HG02938 (cell line): ENCODE measurements around the gene NDUFAF5.

ENCODE experiments used
- ATAC-seq: cut with Tn5 transposase; IDR thresholded peaks from one replicate; pipeline ENCODE4 v1.9.1; 2021; ENCODE audit warnings: mild to moderate bottlenecking, moderate library complexity; ENCODE audit not compliant: unreplicated experiment

The NDUFAF5 gene

DNA sequence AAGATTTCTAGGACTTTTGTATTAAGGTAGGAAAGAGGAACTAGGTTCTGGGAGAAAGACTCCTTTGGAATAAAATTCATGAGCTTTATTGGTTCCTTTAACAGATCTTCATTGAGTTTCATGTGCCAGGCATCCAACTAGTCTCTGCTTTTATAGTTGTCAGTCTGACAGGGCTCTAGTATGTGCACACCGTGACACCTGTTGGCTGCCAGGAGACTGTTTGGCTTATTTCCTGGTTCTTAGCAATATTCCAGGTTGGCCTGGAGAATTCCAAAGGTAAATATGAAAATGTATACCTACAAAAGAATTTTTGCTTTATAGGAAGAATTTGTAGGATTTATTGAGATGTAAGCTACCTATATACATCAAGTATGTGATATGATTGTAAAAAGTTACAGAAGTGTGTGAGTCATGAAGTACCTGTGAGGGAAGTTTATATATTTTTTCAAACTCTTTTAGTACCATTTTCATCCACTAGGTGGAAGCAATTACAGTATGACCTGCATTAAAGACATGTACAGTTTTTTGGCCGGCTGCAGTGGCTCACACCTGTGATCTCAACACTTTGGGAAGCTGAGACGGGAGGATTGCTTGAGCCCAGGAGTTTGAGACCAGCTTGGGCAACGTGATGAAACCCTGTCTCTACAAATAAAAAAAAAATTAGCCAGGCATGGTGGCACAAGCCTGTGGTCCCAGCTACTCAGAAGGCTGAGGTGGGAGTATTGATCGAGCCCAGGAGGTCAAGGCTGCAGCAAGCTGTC lies 35.2 kb downstream of the NDUFAF5 start:
- peak; percentile 77 for ATAC-seq

DNA sequence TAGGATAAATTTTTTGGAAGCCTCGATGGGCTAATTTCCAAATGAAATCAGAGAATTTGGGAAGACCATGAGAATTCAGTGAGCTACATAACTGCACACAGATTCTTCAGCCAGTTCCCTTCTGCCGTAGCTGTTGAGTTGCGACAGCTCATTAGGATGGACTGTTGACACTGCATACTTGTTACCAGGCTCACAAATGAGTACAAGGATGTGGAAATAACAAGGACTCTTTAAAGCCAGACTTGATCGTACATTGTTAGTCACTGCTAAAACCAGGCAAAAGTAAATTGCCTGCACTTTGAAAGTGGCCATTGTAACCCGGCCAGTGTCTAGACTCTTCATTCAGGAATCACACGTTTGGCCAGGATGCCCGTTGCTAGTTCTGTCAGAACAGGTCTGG lies 37.0 kb downstream of the NDUFAF5 start:
- ATAC-seq, result no peak

DNA sequence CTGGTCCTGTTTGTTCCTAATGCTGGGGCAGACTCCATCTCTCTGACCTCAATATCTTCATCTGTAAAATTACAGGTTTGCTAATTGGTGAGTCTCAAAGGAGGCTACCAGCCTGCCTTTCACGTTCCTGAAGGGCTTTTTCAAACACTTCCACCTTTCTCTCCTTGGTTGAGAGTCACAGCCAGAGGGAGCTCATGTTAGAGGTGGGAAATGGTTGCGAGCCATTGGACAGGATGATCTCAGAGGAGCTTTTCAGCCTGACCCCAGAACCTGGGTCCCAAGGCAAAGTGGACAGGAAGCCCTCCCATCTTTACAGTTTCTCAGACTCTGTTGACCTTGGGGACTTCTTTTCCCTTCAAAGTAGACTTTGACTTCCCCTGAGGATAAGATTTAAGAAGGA lies 37.6 kb downstream of the NDUFAF5 start:
- ATAC-seq, result no peak

DNA sequence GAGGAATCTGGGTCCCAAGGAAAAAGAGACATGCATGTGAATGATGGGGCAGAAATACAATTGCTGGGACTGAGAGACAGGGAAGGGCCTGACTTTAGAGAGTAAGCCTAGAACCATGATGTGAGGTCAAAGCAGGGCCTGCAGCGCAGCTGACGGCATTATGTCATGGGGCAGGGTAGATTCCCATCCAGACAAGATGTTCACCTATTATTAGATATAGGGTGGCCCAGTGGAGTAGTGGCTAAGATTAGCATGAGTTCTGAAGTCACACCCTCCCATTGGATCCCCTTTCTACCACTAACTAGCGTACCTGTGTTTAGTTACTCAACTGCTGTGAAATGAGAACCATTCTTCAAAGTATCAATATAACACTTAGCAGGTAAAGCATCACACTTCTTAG lies 39.6 kb downstream of the NDUFAF5 start:
- ATAC-seq, result no peak

DNA sequence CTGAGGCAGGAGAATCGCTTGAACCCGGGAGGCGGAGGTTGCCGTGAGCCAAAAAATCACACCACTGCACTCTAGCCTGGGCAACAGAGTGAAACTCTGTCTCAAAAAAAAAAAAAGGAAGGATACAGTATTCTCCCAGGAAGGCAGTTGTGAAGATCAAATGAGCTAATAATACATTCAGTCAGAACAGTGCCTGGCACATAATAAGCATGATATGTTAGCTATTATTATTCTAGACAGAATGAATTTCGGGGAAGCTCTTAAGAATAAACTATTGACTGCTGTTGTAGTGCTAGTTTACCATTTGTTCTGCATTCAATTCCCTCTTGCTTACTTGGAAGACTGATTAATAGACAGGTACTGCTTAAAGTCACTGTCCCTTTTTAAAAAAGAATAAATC lies 40.6 kb downstream of the NDUFAF5 start:
- ATAC-seq, result no peak

DNA sequence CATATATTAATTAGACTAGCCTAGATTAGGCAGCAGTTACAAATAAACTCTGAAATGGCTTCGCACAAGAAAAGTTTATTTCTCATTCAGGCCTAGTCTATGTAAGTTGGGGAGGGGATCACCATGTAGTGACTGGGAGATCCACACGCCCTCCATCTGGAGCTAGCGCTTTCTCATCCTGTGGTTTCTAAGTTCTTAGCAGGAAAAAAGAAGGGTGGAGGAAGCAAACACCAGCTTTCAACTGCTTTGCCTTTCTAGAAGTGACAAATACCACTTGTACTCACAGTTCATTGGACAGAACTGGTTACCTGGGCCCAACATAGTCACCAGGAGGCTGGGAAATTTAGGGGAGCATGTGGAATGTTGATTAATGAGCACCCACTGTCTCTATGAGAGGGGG lies 46.6 kb downstream of the NDUFAF5 start:
- ATAC-seq, result no peak

DNA sequence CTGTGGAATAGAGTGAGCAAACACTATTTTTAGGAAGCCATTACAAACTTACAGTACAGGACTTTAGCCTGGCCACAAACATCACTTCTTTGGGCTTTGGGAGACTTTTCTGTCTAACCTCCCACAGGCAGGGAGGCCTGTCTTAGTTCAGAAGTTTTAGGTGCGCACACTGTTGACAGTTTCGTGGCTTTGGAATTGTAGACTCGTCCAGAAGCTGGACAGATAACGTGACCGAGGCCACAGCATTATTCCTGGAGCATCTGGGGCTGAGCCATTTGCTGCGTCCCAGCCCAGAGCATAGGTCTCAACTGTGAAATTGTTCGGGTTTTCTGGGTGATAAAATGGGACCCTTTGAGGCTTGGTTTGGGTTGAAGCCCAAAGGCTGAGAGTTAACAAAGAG lies 53.8 kb downstream of the NDUFAF5 start:
- ATAC-seq, result no peak

DNA sequence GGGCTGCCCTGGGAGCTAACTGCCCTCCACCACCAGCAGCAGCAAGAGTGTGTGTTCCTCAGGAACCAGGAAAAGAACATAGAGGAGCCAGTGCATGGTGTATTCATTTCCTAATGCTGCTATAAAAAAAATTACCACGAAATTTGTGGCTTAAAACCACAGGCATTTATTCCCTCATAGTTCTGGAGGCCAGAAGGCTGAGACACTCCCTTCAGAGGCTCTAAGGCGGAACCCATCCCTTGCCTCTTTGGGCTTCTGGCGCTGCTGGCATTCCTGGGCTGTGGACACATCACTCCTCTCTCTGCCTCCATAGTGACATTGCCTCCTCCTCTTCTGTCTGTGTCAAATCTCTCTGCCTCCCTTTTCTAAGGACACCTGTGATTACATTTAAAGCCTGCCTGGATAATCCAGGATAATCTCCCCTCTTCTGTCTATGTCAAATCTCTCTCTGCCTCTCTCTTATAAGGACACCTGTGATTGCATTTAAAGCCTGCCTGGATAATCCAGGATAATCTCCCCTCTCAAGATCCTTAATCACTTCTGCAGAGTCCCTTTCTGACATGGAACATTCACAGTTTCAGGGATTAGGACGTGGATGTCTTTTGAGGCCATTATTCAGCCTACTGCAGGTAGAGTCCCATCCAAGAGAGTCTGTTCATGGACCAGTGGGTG lies 54.7 kb downstream of the NDUFAF5 start:
- ATAC-seq, result no peak

DNA sequence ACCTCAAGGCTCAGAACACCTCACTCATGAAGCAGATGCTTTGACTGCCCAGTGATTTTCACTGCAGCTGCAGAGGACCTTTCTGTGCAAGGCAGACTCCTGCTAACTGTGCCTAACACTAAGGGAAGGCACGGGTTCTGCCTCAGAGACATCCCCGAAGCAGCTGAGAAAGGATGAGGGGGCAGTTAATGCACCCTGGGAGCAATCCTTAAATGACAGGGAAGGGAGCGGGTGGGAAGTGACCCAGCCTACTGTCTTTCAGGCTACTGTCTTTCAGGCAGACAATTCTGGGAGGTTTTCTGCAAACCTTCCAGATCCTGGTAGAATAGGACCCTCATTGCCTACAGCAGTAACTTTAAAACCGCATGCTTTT lies 55.3 kb downstream of the NDUFAF5 start:
- ATAC-seq, result no peak

DNA sequence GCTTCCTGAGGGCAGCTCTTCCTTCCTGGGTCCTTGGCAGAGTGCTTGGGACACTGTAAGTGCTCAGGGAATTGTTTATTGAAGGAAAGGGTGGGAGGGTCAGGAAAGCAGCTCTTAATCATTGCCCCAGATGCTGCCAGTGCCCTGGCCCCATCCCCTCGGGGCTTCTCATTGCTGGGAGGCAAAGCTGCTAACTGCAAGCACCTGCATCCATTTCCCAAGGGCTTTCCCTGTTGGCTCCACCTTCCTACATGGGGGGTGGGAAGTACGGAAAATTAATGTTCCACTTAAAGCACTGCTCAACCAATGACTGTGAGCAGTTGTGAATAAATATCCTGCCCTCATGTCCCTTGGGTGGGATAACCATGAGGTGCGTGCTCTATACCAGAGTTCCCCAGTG lies 56.4 kb downstream of the NDUFAF5 start:
- no peak for ATAC-seq

DNA sequence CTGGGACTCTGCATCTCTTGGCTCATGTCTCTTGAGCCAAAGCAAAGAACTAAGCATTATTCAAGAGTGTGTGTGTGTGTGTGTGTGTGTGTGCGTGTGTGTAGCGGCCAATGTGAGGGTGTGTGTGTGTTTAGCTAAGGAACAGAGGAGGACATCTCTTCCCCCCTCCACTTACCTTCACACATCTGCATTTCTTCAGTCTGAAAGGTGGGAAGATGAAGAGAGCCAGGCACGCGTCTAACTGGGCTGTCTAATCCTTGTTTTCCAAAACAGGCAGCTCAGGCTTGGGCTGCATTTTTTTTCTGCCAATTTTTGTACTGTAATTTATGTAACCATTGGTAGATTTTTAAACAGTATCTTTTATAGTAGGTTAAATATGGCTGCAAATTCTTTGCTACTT lies 59.5 kb downstream of the NDUFAF5 start:
- no peak for ATAC-seq

DNA sequence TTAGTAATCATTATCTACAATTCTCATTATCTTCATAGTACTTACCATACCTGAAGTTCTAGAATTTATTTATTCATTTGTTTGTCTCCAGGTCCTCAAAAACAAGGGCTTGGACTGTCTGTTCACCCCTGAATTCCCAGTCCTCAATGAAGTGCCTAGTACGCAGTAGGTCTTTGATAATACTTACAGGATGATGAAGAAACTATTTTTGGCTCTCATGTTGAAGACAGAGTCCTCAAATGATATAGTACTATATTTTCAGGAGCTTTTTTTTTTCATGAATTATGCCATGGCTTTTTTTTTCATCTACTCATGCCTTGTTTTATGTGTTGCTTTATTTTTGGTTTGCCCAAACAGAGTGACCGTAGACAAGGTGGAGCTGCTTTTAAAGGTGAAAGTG lies 66.5 kb downstream of the NDUFAF5 start:
- ATAC-seq, result no peak

DNA sequence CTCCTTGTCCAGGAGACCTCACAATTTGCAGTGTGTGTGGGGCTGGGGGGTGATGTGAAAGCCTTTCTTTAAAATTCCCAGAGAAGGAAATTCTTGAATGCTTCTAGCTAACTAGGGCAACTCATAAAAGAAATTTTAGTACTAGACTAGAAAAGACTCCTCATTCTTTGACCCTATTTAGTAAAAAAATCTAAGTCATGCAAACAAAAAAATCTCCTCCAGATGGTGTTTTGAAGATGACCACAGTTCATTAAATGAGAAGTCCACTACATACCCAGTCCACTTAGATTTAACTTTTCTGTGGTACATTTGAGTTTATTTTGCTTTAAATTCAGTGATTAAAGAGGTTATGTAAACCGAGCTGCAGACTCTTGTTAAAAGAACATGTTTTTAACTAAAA lies 67.5 kb downstream of the NDUFAF5 start:
- ATAC-seq, result no peak

DNA sequence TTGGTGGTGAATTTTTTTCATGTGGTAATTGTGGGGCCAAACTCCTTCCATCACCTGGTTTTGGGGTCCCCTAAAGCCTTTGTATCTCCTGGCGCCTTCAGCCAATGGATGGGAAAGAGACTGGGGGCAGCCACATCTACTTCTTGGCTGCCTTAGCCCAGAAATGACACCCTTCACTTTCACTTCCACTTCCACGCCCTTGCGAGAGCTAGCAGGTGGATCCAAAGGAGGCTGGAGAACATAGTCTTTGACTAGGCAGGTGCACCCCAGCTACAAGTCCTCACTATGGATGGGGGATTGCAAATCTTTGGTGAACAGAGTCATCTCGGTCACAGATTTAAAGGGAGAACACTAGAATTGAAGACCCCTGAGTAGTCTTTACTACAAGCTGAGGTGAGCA lies 70.8 kb downstream of the NDUFAF5 start:
- no peak for ATAC-seq

DNA sequence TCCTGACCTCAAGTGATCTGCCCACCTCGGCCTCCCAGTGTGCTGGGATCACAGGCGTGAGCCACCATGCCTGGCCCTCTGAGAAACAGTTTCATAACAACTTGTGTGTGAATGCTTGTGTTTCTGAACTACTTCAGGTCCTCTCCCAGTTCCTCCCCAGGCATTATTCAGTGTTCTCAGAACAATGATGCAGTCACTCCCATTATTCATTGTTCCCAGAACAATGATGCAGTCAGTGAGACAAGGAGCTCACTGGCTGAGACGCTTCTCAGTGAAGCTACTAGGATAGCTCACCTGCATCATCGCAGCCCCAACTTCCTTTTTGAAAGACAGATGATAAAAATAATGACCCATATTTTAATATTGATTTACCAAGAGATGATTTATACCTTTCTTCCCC lies 71.5 kb downstream of the NDUFAF5 start:
- ATAC-seq, result no peak

DNA sequence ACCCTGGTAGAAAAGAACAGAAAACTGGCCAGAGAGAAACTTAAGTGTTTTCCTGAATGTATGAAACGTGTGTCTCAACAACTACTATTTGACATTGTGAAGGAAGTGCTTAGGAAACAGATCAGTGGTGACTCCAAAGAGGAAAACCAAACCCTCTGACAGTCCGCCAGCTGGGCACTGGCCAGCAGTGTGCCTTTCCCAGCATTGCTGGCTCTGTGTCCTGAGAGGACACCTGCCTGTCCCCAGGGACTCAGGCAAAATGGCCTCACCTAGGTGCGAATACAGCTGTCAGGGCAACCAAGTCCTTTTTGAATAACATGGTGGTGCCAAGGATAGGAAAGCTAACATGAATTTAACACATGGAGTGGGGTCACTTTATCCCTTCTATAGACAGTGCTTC lies 72.5 kb downstream of the NDUFAF5 start:
- ATAC-seq, result no peak

DNA sequence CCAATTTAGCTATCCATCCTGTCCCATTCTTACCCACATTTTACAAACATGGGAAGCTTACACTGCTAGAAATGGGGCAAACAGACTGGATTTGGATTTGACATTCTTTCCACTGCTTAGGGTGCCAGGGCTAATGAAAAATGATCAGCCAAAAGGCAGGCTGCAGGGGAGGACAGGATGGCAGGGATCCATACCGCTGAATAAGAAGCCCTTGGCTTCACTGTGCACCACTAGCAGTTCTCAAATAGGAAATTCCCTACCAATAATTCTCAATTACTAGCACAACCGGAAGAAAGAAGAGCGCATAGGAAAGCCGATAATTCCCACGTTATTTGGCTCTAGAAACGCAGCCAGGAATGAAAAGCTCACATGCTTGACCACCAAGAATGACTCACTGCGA lies 73.1 kb downstream of the NDUFAF5 start:
- ATAC-seq, result no peak

DNA sequence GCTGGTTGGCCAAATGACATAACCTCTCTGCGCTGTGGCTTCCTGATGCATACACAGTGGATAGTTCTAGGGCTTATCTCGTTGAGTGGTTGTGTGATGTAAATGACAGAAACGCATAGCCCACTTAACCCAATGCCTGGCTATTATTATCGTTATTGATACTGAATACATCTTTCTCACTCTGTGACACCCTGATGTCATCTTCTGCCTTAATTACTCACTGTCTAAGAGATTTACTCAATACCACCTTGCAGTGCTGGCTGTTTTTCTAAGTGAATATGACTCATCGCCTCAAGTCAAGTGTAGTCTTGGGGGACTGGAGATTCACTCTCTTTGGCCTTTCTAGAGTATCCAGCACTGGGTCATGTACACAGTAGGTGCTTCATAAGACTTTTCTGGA lies 73.6 kb downstream of the NDUFAF5 start:
- ATAC-seq, result no peak

DNA sequence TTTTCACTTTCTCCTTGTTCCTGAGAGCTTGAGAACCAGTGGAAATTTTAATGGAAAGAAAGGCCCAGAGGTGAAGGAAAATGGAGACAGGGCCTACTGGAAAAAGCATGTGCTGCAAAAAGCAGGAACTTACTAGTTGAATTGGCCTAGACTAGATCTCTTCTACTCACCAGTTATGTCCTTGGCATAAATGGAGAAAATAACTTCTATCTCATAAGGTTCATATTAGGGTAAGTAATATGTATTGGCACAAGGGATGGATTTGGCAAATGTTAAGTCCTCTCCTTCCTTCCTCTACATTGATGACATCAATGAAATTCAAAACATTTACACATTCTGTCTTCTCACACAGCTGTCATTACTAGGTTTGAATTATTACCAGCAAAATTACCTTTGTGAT lies 74.0 kb downstream of the NDUFAF5 start:
- no peak for ATAC-seq

DNA sequence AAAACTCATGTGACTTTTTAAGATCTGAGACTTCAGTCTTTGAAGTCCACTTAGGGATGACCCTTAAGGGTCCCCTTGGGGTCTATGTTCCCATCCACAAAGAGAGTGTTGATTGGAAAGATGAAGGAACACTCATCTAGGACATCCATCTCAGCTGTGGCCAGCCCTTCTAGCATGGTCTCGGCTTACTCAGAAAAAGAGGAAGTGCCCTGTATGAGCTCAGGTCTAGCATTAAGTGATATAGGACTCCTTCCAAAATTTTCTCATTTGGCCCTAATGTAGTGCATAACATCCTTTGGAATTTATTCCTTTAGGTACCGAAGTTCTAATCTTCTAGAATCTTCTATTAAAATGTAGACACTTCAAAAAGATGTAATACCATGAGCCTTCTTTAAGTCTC lies 77.4 kb downstream of the NDUFAF5 start:
- ATAC-seq, result no peak

DNA sequence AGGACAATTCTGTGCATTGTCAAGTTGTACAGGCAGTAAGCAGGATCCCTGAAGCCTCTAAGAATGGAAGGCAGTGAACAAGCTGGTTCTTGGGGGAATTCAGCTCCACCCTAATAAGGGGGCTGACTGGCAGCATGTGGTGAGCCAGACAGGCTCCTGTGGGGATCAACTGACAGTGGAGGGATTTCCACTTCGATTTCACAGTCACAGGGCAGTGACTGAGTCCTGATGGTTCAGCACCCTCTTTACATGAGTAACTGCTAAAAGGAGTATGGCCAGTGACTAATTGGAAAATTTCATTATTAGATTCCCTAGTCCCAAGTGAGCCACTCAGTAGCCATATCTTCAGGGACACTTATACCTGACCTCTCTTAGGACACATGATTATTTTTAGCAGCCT lies 78.4 kb downstream of the NDUFAF5 start:
- no peak for ATAC-seq

DNA sequence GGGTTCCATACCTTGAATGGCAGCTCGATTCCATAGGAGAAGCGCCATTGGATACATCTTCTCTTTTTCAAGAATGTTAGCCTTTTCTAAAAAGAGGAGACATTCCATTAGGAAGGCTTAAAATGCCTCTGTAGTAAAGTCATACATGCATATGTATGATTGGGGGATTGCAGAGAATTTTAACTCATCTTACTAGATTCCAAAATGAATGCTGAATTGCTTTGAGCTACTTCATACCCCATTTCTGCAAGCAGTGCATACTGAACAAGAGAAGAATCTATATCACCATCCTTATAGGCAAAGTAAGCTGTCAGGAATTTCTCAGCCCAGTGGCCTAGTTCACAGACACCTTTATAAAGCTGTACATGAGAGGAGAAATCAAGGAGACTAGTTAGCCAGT lies 80.3 kb downstream of the NDUFAF5 start:
- ATAC-seq, result no peak

DNA sequence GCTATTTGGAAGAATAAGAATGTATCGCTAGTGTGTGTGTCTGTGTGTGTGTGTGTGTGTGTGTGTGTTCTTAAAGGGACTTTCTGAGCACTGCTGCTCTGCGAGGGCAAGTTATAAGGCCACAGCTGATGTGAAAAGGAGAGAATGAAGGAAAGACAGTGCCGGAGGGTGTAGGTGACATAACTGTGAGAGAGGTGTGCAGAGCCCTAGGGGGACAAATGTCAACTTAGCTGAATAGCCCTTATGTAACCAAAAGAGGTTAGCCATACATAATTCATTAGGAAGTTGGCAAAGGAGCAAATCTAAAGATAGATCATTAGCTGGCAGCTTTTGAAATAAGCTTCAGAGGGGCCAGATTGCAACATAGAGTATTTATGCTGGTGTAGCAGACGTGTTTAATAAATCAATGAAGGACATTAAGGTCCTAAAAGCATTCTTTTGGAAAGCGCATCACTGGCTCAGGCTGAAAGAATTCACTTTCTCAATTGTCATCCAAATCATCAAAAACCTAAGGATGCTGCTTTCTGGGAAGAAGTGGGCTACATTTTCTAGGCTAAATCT lies 81.0 kb downstream of the NDUFAF5 start:
- ATAC-seq, result no peak
